Left cardiac atrium (tissue), 4 donors: ENCODE measurements around the gene HOXC11. TPM values are rescaled to one million over a fixed set of nuclear protein-coding genes. Genes with fewer than 3 reads are reported as not detected.

Experiments
- ATAC-seq, 2 donors: fragments of 200-7000 bp; cut with Tn5 transposase; one replicate each; pipeline ENCODE4 v1.9.1; 2020; ENCODE audit warnings: mild to moderate bottlenecking in 2 of 2, moderate library complexity in 2 of 2
- DNase-seq: peaks from one replicate; pipeline ENCODE4 v3.0.0-alpha.2; 2020
- intact Hi-C, 2 donors: fragments of 100-400 bp; cut with DNase I; formaldehyde crosslinking; loops; one replicate each; pipeline versions ENCODE4 v1.14.1 to v1.15.1; 2022 to 2023
- total RNA-seq, 2 donors: library from RNA; stranded (reverse); fragmentation: NEBNext Ultra II Directional; extraction: Animal tissue kit (Norgen Biotek cat#: 25700); gene quantifications; one replicate each; pipeline ENCODE4 v1.2.1, GENCODE V29; 2021
- donor health status: DM: no; HTN: yes; CAD: no.
- donor health status: DM: no; HTN: yes; CAD: no; lungs with severe emphysema.
- donor health status: DM: yes; HTN: yes; CAD: no.
- donor health status: Dilated cardiomyopathy.

HOXC11 gene
- total RNA-seq, 2 donors from 2014 or later: not detected

DNA sequence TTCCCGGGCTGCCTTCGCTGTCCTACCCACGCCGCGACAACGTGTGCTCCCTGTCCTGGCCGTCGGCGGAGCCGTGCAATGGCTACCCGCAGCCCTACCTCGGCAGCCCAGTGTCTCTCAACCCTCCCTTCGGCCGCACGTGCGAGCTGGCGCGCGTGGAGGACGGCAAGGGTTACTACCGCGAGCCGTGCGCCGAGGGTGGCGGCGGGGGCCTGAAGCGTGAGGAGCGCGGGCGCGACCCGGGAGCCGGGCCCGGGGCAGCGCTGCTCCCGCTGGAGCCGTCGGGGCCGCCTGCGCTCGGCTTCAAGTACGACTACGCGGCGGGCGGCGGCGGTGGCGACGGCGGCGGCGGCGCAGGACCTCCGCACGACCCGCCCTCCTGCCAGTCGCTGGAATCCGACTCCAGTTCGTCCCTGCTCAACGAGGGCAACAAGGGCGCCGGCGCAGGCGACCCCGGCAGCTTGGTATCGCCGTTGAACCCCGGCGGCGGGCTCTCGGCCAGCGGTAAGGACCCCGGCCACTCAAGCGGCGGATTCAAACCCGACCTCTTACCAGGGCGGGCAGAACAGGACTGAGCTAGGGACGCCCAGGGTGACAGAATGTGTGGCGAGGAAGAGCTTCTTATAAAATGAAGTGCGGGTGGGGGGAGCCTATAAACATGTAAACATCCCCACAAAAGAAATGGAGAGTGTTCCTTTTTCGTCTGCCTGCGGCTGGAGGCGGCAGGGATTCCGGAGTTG, 17.7 kb upstream of the HOXC11 start:
- ATAC-seq (peak in 1 of 2 donors; percentile 9), DNase-seq (no peak)
- intact Hi-C loops: no loop called here

DNA sequence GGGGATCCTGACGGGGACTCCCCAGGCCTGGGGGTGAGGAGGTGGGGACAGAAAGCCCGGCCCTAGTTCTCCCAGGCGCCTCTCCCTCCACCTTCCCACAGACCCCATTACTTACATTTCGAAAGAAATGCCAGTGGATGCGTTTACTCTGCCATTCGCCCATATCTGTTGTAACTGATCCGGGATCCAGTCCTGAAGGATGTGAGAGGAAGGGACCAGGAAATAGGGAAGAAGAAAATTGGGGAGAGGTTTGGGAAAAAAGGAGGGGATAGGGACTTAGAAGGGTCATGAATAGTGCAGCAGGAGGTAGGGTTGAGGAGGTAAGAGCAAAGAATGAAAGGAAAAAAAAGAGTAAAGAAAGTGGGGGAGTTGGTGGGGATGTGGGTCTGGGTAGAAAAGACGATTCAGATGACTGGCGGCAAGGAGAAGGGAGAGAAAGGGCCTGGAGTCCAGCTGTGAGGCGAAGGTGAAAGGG, 17.1 kb upstream of the HOXC11 start:
- DNase-seq: no peak
- intact Hi-C loops: no loop called here
- no peak for ATAC-seq

DNA sequence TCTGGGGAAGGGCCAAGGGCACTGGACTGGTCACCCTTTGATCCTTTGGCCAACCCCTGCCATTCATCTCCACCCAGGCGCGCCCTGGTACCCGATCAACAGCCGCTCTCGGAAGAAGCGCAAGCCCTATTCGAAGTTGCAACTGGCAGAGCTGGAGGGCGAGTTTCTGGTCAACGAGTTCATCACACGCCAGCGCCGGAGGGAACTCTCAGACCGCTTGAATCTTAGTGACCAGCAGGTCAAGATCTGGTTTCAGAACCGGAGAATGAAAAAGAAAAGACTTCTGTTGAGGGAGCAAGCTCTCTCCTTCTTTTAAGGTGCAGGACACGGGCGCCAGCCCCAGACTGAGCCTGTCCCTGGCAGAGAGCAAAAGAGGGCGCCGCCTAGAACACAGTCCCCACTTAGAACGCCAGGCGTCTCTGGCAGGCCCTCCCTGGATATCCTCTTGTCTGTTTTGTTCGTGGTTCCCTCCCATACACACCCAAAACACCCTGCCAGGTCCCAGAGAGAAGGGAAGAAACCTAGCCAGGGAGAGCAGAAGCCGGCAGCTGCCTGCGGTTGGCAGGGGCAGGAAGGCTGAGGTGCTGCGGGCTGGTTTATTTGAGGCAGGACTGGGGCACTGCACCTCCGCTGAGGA, 16.6 kb upstream of the HOXC11 start:
- intact Hi-C loops: no loop called here
- ATAC-seq (no peak), DNase-seq (no peak)

DNA sequence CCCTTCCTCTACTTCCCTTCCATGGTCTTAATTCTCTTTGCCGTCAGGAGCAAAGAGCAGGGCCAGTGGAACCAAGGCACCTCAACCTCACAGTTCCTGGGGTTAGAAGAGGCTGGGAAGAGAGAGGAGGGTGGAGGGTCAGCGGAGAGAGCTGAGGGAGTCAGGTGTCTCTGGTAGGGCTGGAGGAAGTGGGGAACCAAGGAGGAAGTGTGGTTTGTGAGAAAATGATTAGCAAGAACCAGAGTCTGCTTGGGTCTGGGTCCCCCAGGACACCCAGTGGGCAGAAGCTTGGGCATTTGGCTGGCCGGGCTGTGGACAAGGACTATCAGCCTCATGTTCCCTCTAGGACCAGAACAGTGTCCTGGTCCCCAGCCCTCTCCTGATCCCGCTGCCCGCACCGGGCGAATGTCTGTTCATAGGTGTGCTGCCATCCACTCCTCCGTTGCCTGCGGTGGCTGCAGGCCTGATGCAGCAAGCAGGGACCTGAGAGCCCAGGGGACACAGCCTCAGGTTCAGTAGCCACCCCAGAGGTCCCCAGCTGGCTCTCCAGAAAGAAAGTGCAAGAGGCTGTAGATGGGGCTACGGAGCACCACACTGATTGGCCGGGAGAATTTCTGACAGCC, 15.9 kb upstream of the HOXC11 start:
- ATAC-seq (no peak), DNase-seq (no peak)
- intact Hi-C loops: no loop called here

DNA sequence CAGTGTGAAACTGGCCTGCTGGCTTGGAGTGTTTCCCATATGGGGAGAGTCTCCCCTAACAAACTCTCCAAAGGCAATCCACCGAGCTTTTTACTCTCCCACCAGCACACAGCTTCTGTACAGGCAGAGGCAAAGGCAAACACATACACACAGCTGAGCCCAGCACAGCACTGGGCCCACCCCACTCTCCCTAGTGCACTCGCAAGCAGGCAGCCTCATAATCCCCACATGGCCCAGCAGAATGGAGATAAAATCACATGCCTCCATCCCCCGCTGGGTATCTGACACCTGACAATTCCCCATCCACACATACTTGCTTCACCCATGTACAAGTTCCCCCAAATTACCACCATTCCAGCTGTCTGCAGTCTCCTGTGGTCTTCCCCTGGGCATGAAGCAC, 14.8 kb upstream of the HOXC11 start:
- no peak for DNase-seq
- intact Hi-C loops: no loop called here
- no peak for ATAC-seq

DNA sequence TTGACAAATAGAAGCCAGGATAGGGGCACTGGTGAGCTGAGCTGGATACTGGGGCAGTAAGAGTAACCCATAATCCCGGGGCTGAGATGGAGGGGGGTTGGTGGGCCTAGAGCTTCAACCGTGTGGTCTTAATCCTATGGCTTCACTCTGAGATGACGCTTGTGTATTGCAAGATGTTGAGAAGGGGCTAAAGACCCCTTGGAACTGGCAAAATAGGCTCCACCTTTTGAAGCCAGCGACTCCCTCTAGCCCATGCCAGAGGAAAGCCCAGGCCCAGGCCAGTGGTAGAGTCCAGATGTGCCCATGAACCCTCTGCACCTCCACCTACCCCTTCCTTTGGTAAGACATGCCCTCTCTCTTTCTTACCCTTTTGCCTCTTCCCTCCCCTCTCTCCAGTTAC, 13.6 kb upstream of the HOXC11 start:
- ATAC-seq: no peak
- no peak for DNase-seq
- intact Hi-C loops: no loop called here

DNA sequence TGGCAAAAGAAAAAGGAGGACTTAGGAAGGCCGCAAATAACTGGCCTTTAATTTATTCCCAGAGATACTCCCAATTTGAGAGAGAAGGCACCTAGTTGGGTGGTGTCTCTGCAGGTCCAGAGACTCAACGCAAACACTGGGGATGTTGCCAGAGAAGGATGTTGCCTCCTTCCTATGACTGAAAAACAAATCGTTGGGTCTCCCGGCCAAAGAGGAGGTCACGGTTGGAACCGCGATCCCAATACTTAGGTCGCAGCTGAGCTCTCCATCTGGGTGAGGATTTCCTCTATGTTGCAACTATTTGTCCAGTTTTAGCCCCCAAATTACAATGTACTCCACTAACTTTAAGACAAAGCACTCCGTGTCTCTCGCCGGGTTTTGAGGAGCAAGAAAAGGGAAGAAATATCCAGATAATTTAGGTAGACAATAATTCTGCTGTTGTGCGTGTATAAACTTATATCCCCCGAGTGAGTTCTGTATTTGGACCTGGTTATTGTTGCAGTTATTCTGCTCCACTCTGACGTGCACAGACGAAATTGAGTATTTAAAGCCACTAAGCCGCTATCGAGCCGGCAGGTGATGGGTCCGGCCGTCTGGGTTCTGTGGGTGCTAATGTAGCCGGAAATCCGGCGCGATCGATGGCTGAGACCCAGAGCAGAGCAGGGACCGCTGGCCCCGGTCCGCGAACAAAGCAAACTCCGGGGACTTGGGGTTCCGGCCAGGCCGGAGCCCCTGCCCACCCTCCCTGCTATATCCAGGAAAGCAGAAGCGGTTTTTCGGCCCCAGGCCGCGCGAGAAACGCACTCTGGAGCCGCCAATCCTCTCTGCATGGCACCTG, 12.5 kb upstream of the HOXC11 start:
- intact Hi-C loops: no loop called here
- no peak for ATAC-seq
- DNase-seq: no peak

DNA sequence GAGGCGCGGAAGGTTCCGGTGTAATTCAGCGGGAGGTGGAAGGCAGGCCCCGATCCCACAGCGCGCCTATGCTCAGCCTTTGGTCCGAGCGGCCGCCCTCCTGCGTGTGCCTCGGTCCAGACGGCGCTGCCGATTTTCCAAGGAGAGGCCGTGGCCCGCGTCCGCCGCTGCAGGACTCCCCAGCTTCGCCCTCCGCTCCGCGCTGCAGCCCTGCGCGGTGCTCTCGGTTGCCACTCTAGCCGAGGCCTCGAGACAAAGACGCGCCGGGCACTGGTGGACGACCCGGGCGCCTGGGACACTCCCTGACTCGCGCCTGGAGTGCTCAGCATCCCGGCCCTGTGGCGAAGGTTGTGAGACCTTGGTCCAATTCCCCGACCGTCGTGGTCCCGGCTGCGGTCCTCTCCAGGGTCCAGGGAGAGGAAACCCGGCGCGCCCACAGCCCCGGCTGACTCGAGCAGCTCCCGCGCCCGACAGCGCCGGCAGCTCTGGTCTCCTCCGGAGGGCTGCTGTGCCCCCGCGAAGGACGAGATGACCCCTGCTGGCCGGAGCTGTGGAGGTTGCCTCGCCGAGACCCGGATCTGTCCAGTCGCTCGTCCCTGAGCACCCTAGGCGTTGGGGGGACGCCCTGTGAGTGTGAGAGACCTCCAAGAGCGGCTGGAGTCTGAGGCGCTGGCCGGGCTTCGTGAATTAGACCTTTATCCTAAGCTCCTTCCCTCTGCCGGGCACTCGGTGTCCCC, 11.7 kb upstream of the HOXC11 start:
- ATAC-seq (no peak), DNase-seq (no peak)
- intact Hi-C loops: no loop called here

DNA sequence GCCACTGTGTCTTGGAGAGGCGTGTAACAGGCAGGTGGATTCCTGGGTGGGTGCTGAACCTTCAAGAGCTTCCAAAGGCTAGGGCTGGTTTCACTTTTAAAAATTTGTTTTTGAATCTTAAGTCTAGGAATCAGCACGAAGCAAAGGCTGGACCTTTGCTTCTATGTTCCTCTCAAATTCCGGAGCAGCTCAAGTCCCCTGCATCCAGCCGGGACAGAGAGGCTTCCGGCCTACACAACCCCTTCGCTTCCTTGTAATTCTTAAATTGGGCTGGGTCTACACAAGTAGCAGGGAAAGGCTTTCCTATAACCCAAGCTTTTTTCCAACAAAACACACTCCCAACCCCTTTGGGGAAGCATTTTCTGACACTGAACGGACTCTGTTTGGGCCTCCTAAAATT, 9.9 kb upstream of the HOXC11 start:
- no peak for DNase-seq
- ATAC-seq: no peak
- intact Hi-C loops: no loop called here

DNA sequence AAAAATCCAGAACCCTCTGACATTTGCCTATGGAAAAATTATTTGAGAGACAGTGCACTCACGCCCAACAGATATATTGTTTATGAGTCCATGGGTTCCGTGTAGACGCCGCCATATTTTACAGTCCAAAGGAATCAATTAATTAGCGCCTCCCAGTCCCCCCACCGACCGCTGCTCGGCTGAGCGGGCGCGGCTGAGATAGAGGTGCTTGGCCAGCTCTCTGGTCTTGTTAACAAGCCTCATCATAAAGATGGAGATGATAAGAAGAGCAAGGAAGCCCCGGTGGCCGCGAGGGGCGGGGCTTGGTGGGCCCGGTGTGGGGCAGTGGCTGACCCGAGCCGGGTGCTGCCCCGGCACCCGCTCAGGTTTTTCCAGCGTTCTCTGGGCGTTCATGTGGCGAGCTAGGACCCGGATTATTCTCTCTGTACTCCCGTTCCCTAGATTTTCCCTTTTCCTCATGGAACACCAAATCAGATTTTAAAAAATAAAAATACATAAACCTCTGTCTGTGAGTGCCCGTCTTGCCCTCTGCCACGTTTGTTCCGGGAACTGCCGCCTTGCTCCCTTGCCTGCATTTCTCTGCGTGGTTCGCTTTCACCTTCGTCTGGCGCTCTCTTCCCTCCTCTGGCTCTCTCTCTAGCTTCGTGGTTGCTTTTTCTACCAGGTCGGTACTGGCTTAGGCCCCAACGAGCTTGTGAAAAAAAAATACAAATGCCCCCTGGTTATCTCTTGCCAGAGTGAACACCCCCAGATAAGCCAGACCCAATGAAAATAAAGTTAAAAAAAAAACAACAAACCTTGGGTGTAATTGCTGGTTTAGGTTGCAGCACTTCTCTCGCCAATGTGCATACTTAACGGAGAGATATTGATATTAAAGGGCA, 9.3 kb upstream of the HOXC11 start:
- intact Hi-C loops: no loop called here
- DNase-seq (no peak), ATAC-seq (no peak)

DNA sequence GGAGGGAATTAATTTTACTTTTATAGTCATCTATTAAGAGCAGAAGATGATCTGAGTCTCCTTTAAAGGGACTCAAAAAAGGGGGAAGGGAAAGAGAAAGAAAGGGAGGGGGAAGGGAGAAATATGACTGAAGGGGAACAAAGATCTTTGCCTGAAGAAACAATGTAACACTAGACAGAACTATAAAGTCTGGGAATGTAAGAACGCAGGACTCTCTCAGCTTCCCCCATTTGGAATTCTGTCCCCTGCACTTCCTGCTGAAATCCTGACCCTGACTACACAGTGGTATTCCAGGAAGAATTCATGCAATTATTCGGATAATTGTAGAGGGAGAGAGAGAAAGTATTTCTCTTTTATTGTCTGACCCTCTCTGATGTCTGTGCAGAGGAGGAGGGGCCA, 8.6 kb upstream of the HOXC11 start:
- DNase-seq (no peak), ATAC-seq (no peak)
- intact Hi-C loops: no loop called here

DNA sequence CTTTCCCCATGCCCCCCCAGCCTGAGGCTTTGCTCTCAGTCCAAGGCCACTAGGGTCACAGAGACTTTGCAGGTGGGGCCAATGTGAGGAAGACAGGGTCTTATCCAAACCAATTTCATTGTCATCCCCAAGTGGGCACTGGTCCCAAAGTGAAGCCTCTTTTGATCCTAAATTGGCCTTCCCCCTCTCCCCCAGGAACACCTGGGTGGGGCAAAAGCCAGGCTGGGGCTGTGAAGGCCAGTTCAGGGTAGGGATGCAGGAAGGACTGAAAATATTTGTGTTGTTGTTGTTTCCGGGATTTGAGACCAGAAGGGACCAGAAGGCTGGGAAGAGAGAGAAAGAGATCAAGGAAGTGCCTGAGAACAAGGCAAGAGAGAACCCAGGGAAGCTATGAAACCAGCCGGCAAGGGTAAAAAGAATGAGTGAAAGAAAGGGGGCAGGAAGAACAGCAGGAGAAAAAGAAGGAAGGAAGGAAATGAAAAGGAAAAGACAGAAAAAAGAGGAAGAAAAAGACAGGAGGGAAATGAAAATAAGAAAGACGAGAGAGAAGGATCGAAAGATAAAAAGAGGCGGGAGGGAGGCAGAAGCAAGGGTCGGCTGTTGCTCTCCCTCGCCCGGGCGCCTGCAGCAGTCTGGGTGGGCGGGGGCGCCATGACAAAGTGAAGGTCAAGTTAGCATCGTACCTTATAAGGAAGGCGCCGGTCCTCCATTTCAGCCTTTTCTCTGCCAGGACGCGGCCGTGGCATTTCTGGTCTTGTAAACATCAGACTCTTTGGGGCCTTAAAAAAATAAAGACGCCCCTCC, 7.4 kb upstream of the HOXC11 start:
- intact Hi-C loops: no loop called here
- ATAC-seq (no peak), DNase-seq (no peak)

DNA sequence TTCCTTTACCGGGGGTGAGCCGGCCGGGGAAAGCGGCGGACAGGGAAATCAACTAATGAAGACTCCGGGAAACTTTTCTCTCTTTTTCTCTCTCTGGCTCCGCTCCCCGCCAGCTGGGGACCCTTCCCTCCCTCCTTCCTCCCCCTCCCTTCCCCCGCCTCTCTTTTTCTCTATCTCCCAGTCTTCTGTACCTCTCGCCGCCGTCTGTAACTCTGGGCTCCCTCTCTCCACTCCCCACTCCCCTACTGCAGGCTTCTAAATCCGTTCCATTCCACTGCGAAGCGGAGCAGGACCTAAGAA, 6.9 kb upstream of the HOXC11 start:
- ATAC-seq (no peak), DNase-seq (no peak)
- intact Hi-C loops: no loop called here

DNA sequence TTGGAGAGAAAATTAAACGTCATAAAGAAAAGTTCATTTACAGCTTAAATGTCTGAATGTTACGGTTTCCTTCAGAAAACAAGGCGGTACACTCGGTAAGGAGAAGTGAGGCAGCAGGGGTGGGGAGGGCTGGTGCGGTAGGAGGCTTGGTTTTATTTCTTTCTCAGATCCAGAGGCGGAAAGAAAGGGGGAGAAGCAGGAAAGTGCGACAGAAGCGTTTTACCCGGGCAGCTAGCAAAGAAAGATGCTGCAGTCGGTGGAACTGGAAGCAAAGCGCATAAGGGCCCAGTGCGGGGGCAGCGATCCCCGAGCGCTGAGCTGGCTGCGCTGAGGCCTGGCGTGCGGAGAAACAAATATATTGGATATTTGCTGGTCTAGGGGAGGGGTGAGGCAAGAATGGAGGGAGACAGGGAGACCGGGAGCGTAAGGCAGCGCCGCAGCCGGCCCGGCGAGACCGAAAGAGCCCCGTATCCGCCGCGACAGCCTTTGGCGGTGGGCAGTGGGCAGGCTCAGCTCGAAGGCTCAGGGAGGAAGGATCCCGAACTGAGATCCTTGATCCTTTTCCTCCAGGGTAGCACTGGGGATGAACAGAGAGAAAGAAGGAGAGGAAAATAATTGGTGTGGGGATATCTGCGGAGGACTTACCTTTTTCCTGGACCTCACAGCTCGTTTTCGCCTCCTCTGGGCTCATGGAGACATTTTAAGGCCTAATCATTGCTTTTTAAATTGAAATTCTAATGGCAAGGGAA, 6.4 kb upstream of the HOXC11 start:
- DNase-seq (no peak), ATAC-seq (no peak)
- intact Hi-C loops: no loop called here

DNA sequence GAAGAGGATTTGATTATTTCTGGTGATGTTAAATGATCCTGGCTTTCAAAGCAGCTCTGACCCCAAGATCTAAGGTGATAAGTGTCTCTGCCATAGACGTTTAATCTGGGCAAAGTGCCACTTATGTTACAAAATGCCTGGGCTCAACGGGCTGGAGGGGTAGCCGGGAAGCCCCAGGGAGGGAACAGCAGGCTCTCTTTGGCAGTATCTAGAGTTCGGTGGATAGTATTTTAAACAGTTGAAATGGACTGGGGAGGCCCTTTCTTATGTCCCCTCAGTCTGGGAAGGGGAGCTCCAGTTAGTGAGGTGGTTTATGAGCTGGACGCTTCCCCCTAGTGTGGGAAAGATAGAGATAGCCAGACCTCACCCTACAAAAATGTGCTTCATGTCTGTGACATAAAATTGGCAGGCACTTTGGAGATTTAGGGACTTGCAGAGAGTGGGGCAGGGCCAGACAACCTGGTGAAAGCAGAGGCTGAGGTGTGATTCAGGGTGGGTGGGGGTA, 5.5 kb upstream of the HOXC11 start:
- ATAC-seq: no peak
- intact Hi-C loops: no loop called here
- no peak for DNase-seq

DNA sequence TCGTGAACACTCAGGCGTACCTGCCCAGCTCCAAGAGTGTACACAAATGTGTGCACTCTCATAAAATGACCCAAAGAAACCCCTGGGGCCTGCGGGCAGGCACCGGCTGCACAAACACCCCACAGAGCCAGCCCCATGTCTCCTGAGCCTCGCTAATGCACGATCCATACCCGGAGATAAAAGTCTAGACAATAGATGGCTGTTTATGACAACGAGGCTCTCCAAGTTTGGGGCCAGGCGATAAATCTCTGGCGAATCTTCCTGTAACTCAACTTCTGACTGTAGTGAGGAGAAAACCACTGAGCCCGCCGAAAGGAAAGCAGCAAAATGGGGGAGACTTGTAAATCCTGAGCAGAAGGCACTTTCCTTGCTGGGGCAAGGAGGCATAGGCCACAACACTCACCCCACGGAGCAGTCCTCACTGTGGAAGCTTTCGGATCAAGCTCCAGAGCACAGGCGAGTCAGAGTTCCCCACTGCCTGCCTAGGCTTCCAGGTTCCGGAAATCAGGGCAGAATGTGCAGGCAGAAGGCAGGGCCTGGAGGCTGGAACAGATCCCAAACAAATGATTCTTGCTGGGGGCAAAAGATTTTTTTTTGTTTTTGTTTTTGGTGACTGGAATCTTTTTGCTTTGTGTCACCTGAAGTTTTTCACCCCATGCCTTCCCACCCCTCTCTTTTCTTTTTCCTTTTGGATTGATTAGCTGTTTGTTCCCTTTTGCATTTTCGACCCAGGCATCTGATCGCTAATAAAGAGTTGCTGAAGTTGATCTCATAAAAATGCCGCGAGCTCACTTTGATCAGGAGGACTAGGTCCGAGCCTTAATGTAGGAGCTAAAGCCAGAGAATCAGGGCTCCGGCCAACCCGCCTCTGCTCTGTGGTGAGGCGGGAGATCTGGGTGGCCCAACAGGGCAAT, 4.5 kb upstream of the HOXC11 start:
- intact Hi-C loops: no loop called here
- ATAC-seq: no peak
- DNase-seq: no peak
